Keratinocyte (primary cell): ENCODE results near the gene CD7. TPM values are rescaled to one million over a fixed set of nuclear protein-coding genes. Genes with fewer than 3 reads are reported as not detected.

Source experiments
- DNase-seq: peaks from one replicate; pipeline ENCODE4 v3.0.0-alpha.2; 2011; ENCODE audit warnings: low read depth, missing footprints, low spot score
- FAIRE-seq: peaks from 2 replicates; lab custom pipeline; 2011; peaks lifted over from hg19 to GRCh38; lab: Jason Lieb, UNC
- H2AFZ ChIP-seq: 2 replicates; pipeline ENCODE4 v1.6.0; 2012; ENCODE audit warnings: low read length, control low read depth, inconsistent platforms; ENCODE audit not compliant: control insufficient read depth
- H3K27ac ChIP-seq: 2 replicates; pipeline ENCODE4 v1.5.1; 2011; ENCODE audit warnings: low read length; ENCODE audit not compliant: control insufficient read depth, insufficient read depth
- H3K27me3 ChIP-seq: 3 replicates; pipeline ENCODE4 v1.6.0; 2011; ENCODE audit warnings: low read length; ENCODE audit not compliant: control insufficient read depth, insufficient read depth; ENCODE audit errors: extremely low read depth
- H3K36me3 ChIP-seq, 2 experiments: 2 replicates in 1 of 2; 3 replicates in 1 of 2; pipeline ENCODE4 v1.5.1; 2011; ENCODE audit warnings: low read length in 2 of 2, mild to moderate bottlenecking in 1 of 2; ENCODE audit not compliant: control insufficient read depth in 2 of 2, insufficient read depth in 2 of 2; ENCODE audit errors: extremely low read depth in 1 of 2
- H3K4me1 ChIP-seq: 3 replicates; pipeline ENCODE4 v1.5.1; 2011; ENCODE audit warnings: low read length; ENCODE audit not compliant: control insufficient read depth, insufficient read depth; ENCODE audit errors: extremely low read depth
- H3K4me2 ChIP-seq: 3 replicates; pipeline ENCODE4 v1.6.0; 2011; ENCODE audit warnings: low read depth, low read length; ENCODE audit not compliant: control insufficient read depth, insufficient read depth; ENCODE audit errors: extremely low read depth
- H3K4me3 ChIP-seq, 3 experiments: fragments of 200-600 bp in 1 of 3; sonication (generic) in 1 of 3; 2 replicates in 2 of 3; 3 replicates in 1 of 3; pipeline ENCODE4 v1.5.1; 2011 to 2016; ENCODE audit warnings: low read length in 3 of 3, mild to moderate bottlenecking in 3 of 3, control low read depth in 2 of 3, inconsistent platforms in 1 of 3, low read depth in 1 of 3, mixed read lengths in 1 of 3, mixed run types in 1 of 3, moderate library complexity in 1 of 3; ENCODE audit not compliant: control insufficient read depth in 2 of 3, insufficient read depth in 2 of 3; ENCODE audit errors: extremely low read depth in 1 of 3
- H3K79me2 ChIP-seq: 2 replicates; pipeline ENCODE4 v1.6.0; 2012; ENCODE audit warnings: low read length; ENCODE audit not compliant: control insufficient read depth, insufficient read depth
- H3K9ac ChIP-seq: 3 replicates; pipeline ENCODE4 v1.6.0; 2011; ENCODE audit warnings: low read length; ENCODE audit not compliant: control insufficient read depth, insufficient read depth; ENCODE audit errors: extremely low read depth
- H3K9me1 ChIP-seq: 3 replicates; pipeline ENCODE4 v1.6.0; 2011; ENCODE audit warnings: low read length; ENCODE audit not compliant: control insufficient read depth, insufficient read depth; ENCODE audit errors: extremely low read depth
- H3K9me3 ChIP-seq: 2 replicates; pipeline ENCODE4 v1.5.1; 2012; ENCODE audit warnings: low read depth, low read length; ENCODE audit not compliant: control insufficient read depth
- H4K20me1 ChIP-seq: 3 replicates; pipeline ENCODE4 v1.6.0; 2011; ENCODE audit warnings: low read length; ENCODE audit not compliant: control insufficient read depth, insufficient read depth; ENCODE audit errors: extremely low read depth
- EZH2 ChIP-seq: IDR thresholded peaks from one replicate; pipeline ENCODE4 v1.6.1; 2012; ENCODE audit warnings: inconsistent platforms, mild to moderate bottlenecking, low read length, moderate library complexity
- dilution Hi-C: fragments of 300-500 bp; cut with MboI; formaldehyde crosslinking; loops from one replicate; pipeline ENCODE4 v1.7.0; 2020; ENCODE audit warnings: low sequenced_read_pairs; ENCODE audit not compliant: extremely low pct_ligation_motif_present
- polyA plus RNA-seq, 5 experiments: library from polyadenylated mRNA; depleted of rRNA in 3 of 5; stranded (reverse) in 3 of 5; stranded (forward) in 1 of 5; unstranded in 1 of 5; fragments of >200 nt; gene quantifications; 1 replicate in 1 of 5; 2 replicates in 3 of 5; 3 replicates in 1 of 5; pipeline versions ENCODE4 v1.2.1 to v1.2.3, GENCODE V29; 2011 to 2012; ENCODE audit warnings: missing spikeins in 2 of 5, low read depth in 1 of 5, low replicate concordance in 1 of 5
- TF ChIP-seq, protein P1 (sequence below), 3 experiments: IDR thresholded peaks in 1 of 3; conservative IDR thresholded peaks in 1 of 3; optimal IDR thresholded peaks in 1 of 3; 2 replicates in 2 of 3; 3 replicates in 1 of 3; pipeline versions ENCODE3 to v1.5.1; 2011; ENCODE audit warnings: low read length in 3 of 3, mild to moderate bottlenecking in 3 of 3, moderate library complexity in 2 of 3, control low read depth in 1 of 3, inconsistent platforms in 1 of 3; ENCODE audit not compliant: insufficient read depth in 2 of 3; ENCODE audit errors: extremely low read depth in 1 of 3

Gene CD7
- polyA plus RNA-seq, 1 donor (not counting 4 experiments of a cell fraction or from before 2014, with no cell fraction given): not detected

DNA sequence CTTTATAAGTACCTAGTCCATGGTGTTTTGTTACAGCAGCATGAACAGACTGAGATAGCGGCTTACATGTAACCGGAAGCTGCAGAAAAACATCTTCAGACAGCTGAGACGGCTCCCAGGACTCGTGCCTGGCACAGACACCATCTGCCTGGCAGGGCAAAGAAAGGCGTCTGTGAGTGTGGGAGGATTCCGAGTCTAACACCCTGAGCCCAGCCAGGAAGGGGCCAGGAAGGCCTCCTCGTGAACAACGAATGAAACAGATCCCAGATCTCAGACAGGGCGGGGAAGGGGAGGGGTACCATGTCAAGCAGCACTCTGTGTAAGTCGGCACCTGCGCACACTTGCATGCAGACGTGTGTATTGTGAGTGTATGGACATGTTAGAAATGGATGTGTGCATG, 39.6 kb downstream of the CD7 start:
- dilution Hi-C loops: no loop called here
- FAIRE-seq: no peak
- TF ChIP-seq, protein P1, sequence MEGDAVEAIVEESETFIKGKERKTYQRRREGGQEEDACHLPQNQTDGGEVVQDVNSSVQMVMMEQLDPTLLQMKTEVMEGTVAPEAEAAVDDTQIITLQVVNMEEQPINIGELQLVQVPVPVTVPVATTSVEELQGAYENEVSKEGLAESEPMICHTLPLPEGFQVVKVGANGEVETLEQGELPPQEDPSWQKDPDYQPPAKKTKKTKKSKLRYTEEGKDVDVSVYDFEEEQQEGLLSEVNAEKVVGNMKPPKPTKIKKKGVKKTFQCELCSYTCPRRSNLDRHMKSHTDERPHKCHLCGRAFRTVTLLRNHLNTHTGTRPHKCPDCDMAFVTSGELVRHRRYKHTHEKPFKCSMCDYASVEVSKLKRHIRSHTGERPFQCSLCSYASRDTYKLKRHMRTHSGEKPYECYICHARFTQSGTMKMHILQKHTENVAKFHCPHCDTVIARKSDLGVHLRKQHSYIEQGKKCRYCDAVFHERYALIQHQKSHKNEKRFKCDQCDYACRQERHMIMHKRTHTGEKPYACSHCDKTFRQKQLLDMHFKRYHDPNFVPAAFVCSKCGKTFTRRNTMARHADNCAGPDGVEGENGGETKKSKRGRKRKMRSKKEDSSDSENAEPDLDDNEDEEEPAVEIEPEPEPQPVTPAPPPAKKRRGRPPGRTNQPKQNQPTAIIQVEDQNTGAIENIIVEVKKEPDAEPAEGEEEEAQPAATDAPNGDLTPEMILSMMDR (optimal IDR thresholded peaks at IDR 0.05 in 1 of 3, IDR thresholded peaks at IDR 0.05 in 1 of 3, conservative IDR thresholded peaks at IDR 0.05 in 1 of 3; ENCODE audit: extremely low read depth in 1 of 3, insufficient read depth in 2 of 3, low read length in 3 of 3): no peak
- no peak for TF ChIP-seq EZH2
- Histone ChIP-seq H3K27ac (no peak overlapping the region), H3K9me3 (no peaks in the 10 kb centered on the region), H3K9ac (no peak overlapping the region), H3K36me3 (no peaks in the 10 kb centered on the region), H3K79me2 (peaks cover 4% of the 10 kb centered on the region), H3K4me1 (peaks cover 25% of the 10 kb centered on the region), H3K27me3 (no peaks in the 10 kb centered on the region), H3K9me1 (no peaks in the 10 kb centered on the region), H3K4me2 (no peak overlapping the region), H3K4me3 (no peak overlapping the region), H2AFZ (no peak overlapping the region), H4K20me1 (no peaks in the 10 kb centered on the region)
- no peak for DNase-seq

DNA sequence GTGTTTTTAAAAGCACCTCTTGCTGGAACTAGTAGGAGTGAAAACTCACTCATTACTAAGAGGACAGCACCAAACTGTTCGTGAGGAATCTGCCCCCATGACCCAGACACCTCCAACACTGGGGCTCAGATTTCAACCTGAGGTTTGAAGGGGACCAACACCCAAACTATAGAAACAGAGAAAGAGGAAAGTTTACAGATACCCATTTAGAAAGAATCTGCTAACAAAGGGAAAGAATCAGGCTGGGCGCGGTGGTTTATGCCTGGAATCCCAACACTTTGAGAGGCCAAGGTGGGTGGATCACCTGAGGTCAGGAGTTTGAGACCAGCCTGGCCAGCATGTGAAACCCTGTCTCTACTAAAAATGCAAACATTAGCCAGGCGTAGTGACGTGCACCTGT, 40.5 kb downstream of the CD7 start:
- no peak overlapping the region for H3K4me2 ChIP-seq

More for the DNA sequence above, 40.5 kb downstream of the CD7 start:
- Histone ChIP-seq H3K9me1 (no peaks in the 10 kb centered on the region), H3K9me3 (no peaks in the 10 kb centered on the region), H2AFZ (no peak overlapping the region), H3K9ac (no peak overlapping the region), H4K20me1 (peaks cover under 1% of the 10 kb centered on the region), H3K36me3 (peaks cover 0 to 1% of the 10 kb centered on the region in 2 experiments), H3K4me3 (no peak overlapping the region), H3K79me2 (peaks cover 12% of the 10 kb centered on the region), H3K27ac (no peak overlapping the region), H3K27me3 (no peaks in the 10 kb centered on the region), H3K4me1 (peaks cover 18% of the 10 kb centered on the region)
- DNase-seq (no peak), FAIRE-seq (no peak)
- dilution Hi-C loops: no loop called here
- TF ChIP-seq, protein P1 (optimal IDR thresholded peaks at IDR 0.05 in 1 of 3, IDR thresholded peaks at IDR 0.05 in 1 of 3, conservative IDR thresholded peaks at IDR 0.05 in 1 of 3; ENCODE audit: extremely low read depth in 1 of 3, insufficient read depth in 2 of 3, low read length in 3 of 3): no peak
- TF ChIP-seq EZH2: no peak
